ENCODE measurements around the gene TPBGL.

- TF ChIP-seq CTCF (IDR thresholded peaks at IDR 0.05) (no peak), POLR2A (IDR thresholded peaks at IDR 0.05) (no peak)
These were observed 32.1 kb upstream of the TPBGL start for GRCh38 chr11:75208446-75208845.

All from ovary (tissue), 3 donors.